Measurements from ENCODE around the gene CD33.

Gene CD33

GRCh38 chr19:51258165-51259160 lies 33.6 kb downstream of the CD33 start:
- no peak for DNase-seq (ENCODE audit: low spot score)

GRCh38 chr19:51259348-51260245 lies 34.7 kb downstream of the CD33 start:
- DNase-seq (ENCODE audit: low spot score) = peak; percentile 27

GRCh38 chr19:51263808-51264207 lies 38.9 kb downstream of the CD33 start:
- DNase-seq (ENCODE audit: low spot score) = no peak

- no peak for DNase-seq (ENCODE audit: low spot score)
Measured at GRCh38 chr19:51271067-51271466, 46.2 kb downstream of the CD33 start.

GRCh38 chr19:51272183-51272810 lies 47.4 kb downstream of the CD33 start:
- no peak for DNase-seq (ENCODE audit: low spot score)

- no peak for DNase-seq (ENCODE audit: low spot score)
Measured at GRCh38 chr19:51274049-51274770, 49.3 kb downstream of the CD33 start.

GRCh38 chr19:51277112-51277511 lies 52.2 kb downstream of the CD33 start:
- DNase-seq (ENCODE audit: low spot score) = no peak

GRCh38 chr19:51282335-51282734 lies 57.5 kb downstream of the CD33 start:
- no peak for DNase-seq (ENCODE audit: low spot score)

GRCh38 chr19:51285682-51286081 lies 60.8 kb downstream of the CD33 start:
- DNase-seq (ENCODE audit: low spot score) = no peak

Measured in hepatic stellate cell (primary cell).